ENCODE data around the gene CDCA8.

The CDCA8 gene

DNA sequence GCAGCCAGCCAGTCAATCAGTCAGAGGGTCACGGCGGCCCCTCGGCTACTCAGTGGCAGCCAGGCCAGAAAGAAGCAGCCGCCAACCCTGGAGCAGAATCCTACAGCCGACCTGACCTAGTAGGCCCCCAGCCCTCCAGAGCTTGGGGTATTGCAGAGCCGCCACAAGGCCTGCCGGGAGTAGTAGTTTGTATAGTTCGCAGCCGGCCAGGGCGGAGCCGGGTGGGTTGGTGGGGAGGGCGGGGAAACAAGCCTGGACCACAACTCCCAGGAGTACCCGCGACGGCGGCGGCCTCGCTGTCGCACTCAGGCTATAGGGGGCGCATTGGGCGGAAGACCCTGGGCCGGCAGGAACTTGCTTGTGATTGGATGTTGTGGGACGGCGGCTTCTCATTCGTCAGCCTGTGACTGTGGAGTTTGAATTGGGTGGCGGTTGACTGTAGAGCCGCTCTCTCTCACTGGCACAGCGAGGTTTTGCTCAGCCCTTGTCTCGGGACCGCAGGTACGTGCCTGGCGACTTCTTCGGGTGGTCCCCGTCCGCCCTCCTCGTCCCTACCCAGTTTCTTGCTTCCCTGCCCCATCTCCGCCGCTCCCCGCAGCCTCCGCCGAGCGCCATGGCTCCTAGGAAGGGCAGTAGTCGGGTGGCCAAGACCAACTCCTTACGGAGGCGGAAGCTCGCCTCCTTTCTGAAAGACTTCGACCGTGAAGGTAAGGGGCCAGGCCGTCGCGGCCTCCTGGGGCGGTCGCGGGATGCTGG lies at the start of gene CDCA8:
Gene CDCA8, plus strand, starts transcription at position 439 of the 756 bp plus-strand sequence. Its CDS starts 175 bp downstream, at position 614.
- Mint-ChIP-seq H3K27me3 (no peaks in the 10 kb centered on the region), H3K27ac (peak within 1 kb of the TSS; percentile 97), H3K9me3 (no peaks in the 10 kb centered on the region), H3K4me1 (ENCODE audit: low read depth) (peaks cover 34% of the 10 kb centered on the region), H3K36me3 (ENCODE audit: low read depth) (peaks cover 65% of the 10 kb centered on the region), H3K4me3 (peak within 1 kb of the TSS; percentile 98)
- peak; percentile 98 for DNase-seq

GRCh38 chr1:37647281-37647680 lies 45.0 kb upstream of the CDCA8 start:
- H3K36me3 Mint-ChIP-seq (ENCODE audit: low read depth): no peaks in the 10 kb centered on the region
- H3K4me1 Mint-ChIP-seq (ENCODE audit: low read depth): no peaks in the 10 kb centered on the region
- no peak overlapping the region for H3K4me3 Mint-ChIP-seq
- no peak overlapping the region for H3K27ac Mint-ChIP-seq
- DNase-seq: no peak
- H3K9me3 Mint-ChIP-seq: no peaks in the 10 kb centered on the region
- H3K27me3 Mint-ChIP-seq: peaks cover 27% of the 10 kb centered on the region

GRCh38 chr1:37650173-37650572 lies 42.1 kb upstream of the CDCA8 start:
- Mint-ChIP-seq H3K27ac (no peak overlapping the region), H3K27me3 (peaks cover 13% of the 10 kb centered on the region)

GRCh38 chr1:37650721-37651120 lies 41.6 kb upstream of the CDCA8 start:
- no peak overlapping the region for H3K27ac Mint-ChIP-seq
- no peaks in the 10 kb centered on the region for H3K4me1 Mint-ChIP-seq (ENCODE audit: low read depth)
- DNase-seq: no peak

More at GRCh38 chr1:37650173-37650572, 42.1 kb upstream of the CDCA8 start:
- H3K36me3 Mint-ChIP-seq (ENCODE audit: low read depth): no peaks in the 10 kb centered on the region
- H3K4me3 Mint-ChIP-seq: no peak overlapping the region
- no peaks in the 10 kb centered on the region for H3K9me3 Mint-ChIP-seq
- DNase-seq: no peak
- H3K4me1 Mint-ChIP-seq (ENCODE audit: low read depth): no peaks in the 10 kb centered on the region

GRCh38 chr1:37651803-37652202 lies 40.5 kb upstream of the CDCA8 start:
- H3K4me3 Mint-ChIP-seq: no peak overlapping the region
- no peaks in the 10 kb centered on the region for H3K9me3 Mint-ChIP-seq
- no peaks in the 10 kb centered on the region for H3K4me1 Mint-ChIP-seq (ENCODE audit: low read depth)
- H3K27ac Mint-ChIP-seq: no peak overlapping the region
- no peaks in the 10 kb centered on the region for H3K36me3 Mint-ChIP-seq (ENCODE audit: low read depth)
- DNase-seq: no peak
- peaks cover 10% of the 10 kb centered on the region for H3K27me3 Mint-ChIP-seq

More at GRCh38 chr1:37650721-37651120, 41.6 kb upstream of the CDCA8 start:
- Mint-ChIP-seq H3K36me3 (ENCODE audit: low read depth) (no peaks in the 10 kb centered on the region), H3K27me3 (peaks cover 13% of the 10 kb centered on the region), H3K9me3 (no peaks in the 10 kb centered on the region), H3K4me3 (no peak overlapping the region)

GRCh38 chr1:37652976-37653375 lies 39.3 kb upstream of the CDCA8 start:
- Mint-ChIP-seq H3K4me1 (ENCODE audit: low read depth) (no peaks in the 10 kb centered on the region), H3K4me3 (no peak overlapping the region), H3K36me3 (ENCODE audit: low read depth) (no peaks in the 10 kb centered on the region)

GRCh38 chr1:37653906-37654305 lies 38.4 kb upstream of the CDCA8 start:
- no peak overlapping the region for H3K27ac Mint-ChIP-seq
- no peaks in the 10 kb centered on the region for H3K36me3 Mint-ChIP-seq (ENCODE audit: low read depth)
- peaks cover 3% of the 10 kb centered on the region for H3K27me3 Mint-ChIP-seq
- H3K9me3 Mint-ChIP-seq: no peaks in the 10 kb centered on the region
- H3K4me1 Mint-ChIP-seq (ENCODE audit: low read depth): no peaks in the 10 kb centered on the region
- no peak for DNase-seq
- no peak overlapping the region for H3K4me3 Mint-ChIP-seq

More at GRCh38 chr1:37652976-37653375, 39.3 kb upstream of the CDCA8 start:
- H3K27me3 Mint-ChIP-seq: peaks cover 3% of the 10 kb centered on the region
- no peaks in the 10 kb centered on the region for H3K9me3 Mint-ChIP-seq
- H3K27ac Mint-ChIP-seq: no peak overlapping the region
- DNase-seq: no peak

DNA sequence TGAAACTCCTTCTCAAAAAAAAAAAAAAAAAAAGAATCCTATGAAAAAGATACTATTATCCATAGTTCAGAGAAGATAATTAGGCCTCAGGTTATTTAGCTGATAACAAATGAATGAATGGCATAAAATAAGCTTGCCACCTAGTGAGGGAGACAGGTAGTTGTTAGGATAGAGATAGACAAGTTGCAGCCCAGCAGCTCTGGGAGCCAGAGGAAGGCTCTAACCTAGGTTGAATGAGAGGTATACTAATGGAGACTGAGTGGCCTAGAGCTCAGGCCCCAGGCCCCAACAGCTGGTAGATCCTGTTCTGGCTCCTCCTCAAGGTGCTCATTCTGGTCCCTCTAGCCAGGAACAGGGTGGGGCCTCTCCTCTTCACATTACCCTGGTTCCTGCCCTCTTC lies 37.0 kb upstream of the CDCA8 start:
- H3K4me3 Mint-ChIP-seq: no peak overlapping the region
- no peaks in the 10 kb centered on the region for H3K36me3 Mint-ChIP-seq (ENCODE audit: low read depth)
- H3K9me3 Mint-ChIP-seq: no peaks in the 10 kb centered on the region
- no peak for DNase-seq
- H3K27me3 Mint-ChIP-seq: peaks cover 3% of the 10 kb centered on the region
- no peak overlapping the region for H3K27ac Mint-ChIP-seq
- no peaks in the 10 kb centered on the region for H3K4me1 Mint-ChIP-seq (ENCODE audit: low read depth)

GRCh38 chr1:37656026-37656425 lies 36.3 kb upstream of the CDCA8 start:
- peaks cover 3% of the 10 kb centered on the region for H3K27me3 Mint-ChIP-seq
- no peaks in the 10 kb centered on the region for H3K9me3 Mint-ChIP-seq
- H3K36me3 Mint-ChIP-seq (ENCODE audit: low read depth): no peaks in the 10 kb centered on the region
- H3K4me3 Mint-ChIP-seq: no peak overlapping the region
- DNase-seq: no peak
- no peak overlapping the region for H3K27ac Mint-ChIP-seq
- H3K4me1 Mint-ChIP-seq (ENCODE audit: low read depth): no peaks in the 10 kb centered on the region

- no peak for DNase-seq
- no peaks in the 10 kb centered on the region for H3K4me1 Mint-ChIP-seq (ENCODE audit: low read depth)
- no peak overlapping the region for H3K27ac Mint-ChIP-seq
- peaks cover 3% of the 10 kb centered on the region for H3K27me3 Mint-ChIP-seq
- no peak overlapping the region for H3K4me3 Mint-ChIP-seq
- no peaks in the 10 kb centered on the region for H3K9me3 Mint-ChIP-seq
- H3K36me3 Mint-ChIP-seq (ENCODE audit: low read depth): no peaks in the 10 kb centered on the region
Measured at GRCh38 chr1:37656881-37657280, 35.4 kb upstream of the CDCA8 start.

DNA sequence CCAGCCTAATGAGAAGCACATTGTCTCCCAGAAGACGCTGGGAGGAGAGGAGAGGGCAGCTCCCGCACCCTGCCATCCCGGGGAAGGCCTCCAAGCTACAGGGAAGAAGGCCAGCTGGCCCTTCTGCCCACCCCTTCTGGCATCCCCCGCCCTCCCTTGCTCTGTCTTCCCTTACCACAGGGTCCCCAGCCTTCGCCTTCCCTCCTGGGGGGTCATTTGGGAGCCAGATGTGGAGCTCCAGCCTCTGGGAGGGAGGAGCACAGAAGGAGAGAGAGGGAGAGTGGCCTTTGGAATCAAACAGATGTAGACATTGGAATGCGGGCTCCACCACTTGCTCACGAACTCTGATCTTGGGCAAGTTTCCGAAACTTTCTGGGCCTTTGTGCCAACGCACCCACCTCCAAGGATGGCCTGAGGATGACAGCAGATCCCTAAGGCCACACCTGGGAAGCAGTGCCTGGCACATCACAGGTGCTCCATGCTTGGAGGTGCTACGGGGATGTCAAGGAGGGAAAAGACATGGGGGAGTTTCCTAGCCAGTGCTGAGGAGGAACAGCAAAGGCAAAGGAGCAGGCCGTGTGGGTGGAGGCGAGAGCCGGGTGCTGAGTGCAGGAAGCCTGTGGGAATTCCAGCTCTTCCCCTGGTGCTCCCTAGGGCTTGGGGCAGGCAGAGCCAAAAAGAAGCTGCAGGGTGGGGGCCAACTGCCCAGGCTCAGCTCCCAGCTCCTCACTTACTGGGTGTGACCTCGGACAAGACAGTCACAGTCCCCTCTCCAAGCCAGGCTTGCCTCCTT lies 34.5 kb upstream of the CDCA8 start:
- Mint-ChIP-seq H3K27me3 (peaks cover 3% of the 10 kb centered on the region), H3K36me3 (ENCODE audit: low read depth) (no peaks in the 10 kb centered on the region), H3K4me1 (ENCODE audit: low read depth) (no peaks in the 10 kb centered on the region), H3K27ac (no peak overlapping the region), H3K4me3 (no peak overlapping the region), H3K9me3 (no peaks in the 10 kb centered on the region)
- no peak for DNase-seq

DNA sequence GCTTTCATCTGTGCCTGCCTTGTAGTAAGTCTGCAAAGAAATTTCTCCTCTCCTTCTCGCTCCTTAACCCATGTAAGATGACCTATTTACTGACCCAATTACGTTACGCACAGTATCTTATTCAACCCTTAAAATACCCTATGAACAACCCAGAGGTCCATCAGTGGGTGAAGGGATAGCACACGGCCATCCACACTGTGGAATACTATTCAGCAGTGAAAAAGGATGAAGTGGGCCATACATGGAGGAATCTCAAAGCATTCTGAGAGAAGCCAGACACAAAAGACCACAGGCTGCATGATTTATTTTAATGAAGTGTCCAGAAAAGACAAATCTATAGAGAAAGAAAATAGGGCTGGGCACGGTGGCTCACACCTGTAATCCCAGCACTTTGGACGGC lies 33.8 kb upstream of the CDCA8 start:
- no peak overlapping the region for H3K4me3 Mint-ChIP-seq

GRCh38 chr1:37660664-37661063 lies 31.7 kb upstream of the CDCA8 start:
- Mint-ChIP-seq H3K4me3 (no peak overlapping the region), H3K27ac (no peak overlapping the region), H3K27me3 (peaks cover 3% of the 10 kb centered on the region), H3K9me3 (no peaks in the 10 kb centered on the region), H3K4me1 (ENCODE audit: low read depth) (no peaks in the 10 kb centered on the region), H3K36me3 (ENCODE audit: low read depth) (no peaks in the 10 kb centered on the region)
- no peak for DNase-seq

More for the DNA sequence above, 33.8 kb upstream of the CDCA8 start:
- no peaks in the 10 kb centered on the region for H3K36me3 Mint-ChIP-seq (ENCODE audit: low read depth)
- no peak for DNase-seq
- no peaks in the 10 kb centered on the region for H3K4me1 Mint-ChIP-seq (ENCODE audit: low read depth)
- peaks cover 3% of the 10 kb centered on the region for H3K27me3 Mint-ChIP-seq
- H3K27ac Mint-ChIP-seq: no peak overlapping the region
- H3K9me3 Mint-ChIP-seq: no peaks in the 10 kb centered on the region

DNA sequence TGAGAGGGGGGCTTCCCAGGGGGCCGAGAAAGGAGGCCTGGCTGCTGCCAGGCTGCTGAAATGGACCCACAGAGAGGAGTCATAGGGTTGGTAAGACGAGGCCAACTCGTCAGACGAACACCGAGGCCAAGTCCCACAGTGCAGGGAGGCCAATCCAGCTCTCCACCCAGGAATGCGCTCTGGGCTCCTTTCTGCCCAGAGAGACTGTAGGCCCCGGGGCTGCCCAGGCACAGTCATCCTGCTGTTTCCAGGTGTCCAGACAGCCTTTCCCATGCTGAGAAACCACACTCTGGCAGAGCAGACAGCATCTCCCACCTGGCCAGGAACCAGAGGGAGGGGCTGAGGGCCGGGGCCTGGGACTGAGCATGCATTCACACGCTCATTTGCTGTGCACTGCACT lies 30.9 kb upstream of the CDCA8 start:
- peaks cover 3% of the 10 kb centered on the region for H3K27me3 Mint-ChIP-seq
- no peaks in the 10 kb centered on the region for H3K4me1 Mint-ChIP-seq (ENCODE audit: low read depth)
- no peaks in the 10 kb centered on the region for H3K9me3 Mint-ChIP-seq
- no peak for DNase-seq
- no peak overlapping the region for H3K27ac Mint-ChIP-seq
- no peaks in the 10 kb centered on the region for H3K36me3 Mint-ChIP-seq (ENCODE audit: low read depth)
- H3K4me3 Mint-ChIP-seq: no peak overlapping the region
